NT2/D1 (cell line): Measurements from ENCODE around the gene RDH11.
"Not testable (repeated sequence)": the region's sequence is repeated elsewhere in the genome, so short reads cannot be mapped to it uniquely, and the experiment has no call there.

Experiments
- DNase-seq: peaks from one replicate; pipeline ENCODE4 v3.0.0-alpha.2; 2011; ENCODE audit warnings: low read depth, low spot score
- H3K27me3 ChIP-seq: 2 replicates; pipeline ENCODE4 v1.6.0; 2011; ENCODE audit warnings: mild to moderate bottlenecking; ENCODE audit not compliant: insufficient read length, insufficient read depth
- H3K36me3 ChIP-seq: 2 replicates; pipeline ENCODE4 v1.6.1; 2011; ENCODE audit warnings: mild to moderate bottlenecking, low read length, mixed read lengths; ENCODE audit not compliant: insufficient read depth, insufficient read length
- H3K4me1 ChIP-seq: 2 replicates; pipeline ENCODE4 v1.5.1; 2011; ENCODE audit not compliant: insufficient read depth, insufficient read length
- H3K4me3 ChIP-seq: 2 replicates; pipeline ENCODE4 v1.5.1; 2011; ENCODE audit warnings: low read depth; ENCODE audit not compliant: insufficient read length
- H3K9ac ChIP-seq: 2 replicates; pipeline ENCODE4 v1.6.0; 2011; ENCODE audit warnings: low read depth; ENCODE audit not compliant: insufficient read length
- H3K9me3 ChIP-seq: 2 replicates; pipeline ENCODE4 v1.5.1; 2011; ENCODE audit warnings: mild to moderate bottlenecking, low read length; ENCODE audit not compliant: insufficient read depth
- SUZ12 ChIP-seq: IDR thresholded peaks from 2 replicates; pipeline ENCODE4 v1.6.1; 2011; ENCODE audit not compliant: insufficient read length, insufficient read depth; ENCODE audit errors: extremely low read depth
- YY1 ChIP-seq: IDR thresholded peaks from 2 replicates; pipeline ENCODE4 v1.6.1; 2011; ENCODE audit not compliant: insufficient read length, insufficient read depth
- ZNF274 ChIP-seq: IDR thresholded peaks from 2 replicates; pipeline ENCODE4 v1.6.1; 2011; ENCODE audit warnings: mild to moderate bottlenecking, low read depth, low read length

RDH11 gene

GRCh38 chr14:67719866-67720265, 24.3 kb upstream of the RDH11 start:
- H3K9ac ChIP-seq = no peak overlapping the region
- H3K36me3 ChIP-seq = no peaks in the 10 kb centered on the region
- no peaks in the 10 kb centered on the region for H3K9me3 ChIP-seq
- no peak for TF ChIP-seq ZNF274
- TF ChIP-seq SUZ12 = no peak
- TF ChIP-seq YY1 = no peak
- no peaks in the 10 kb centered on the region for H3K4me1 ChIP-seq
- no peaks in the 10 kb centered on the region for H3K27me3 ChIP-seq
- DNase-seq = no peak
- no peak overlapping the region for H3K4me3 ChIP-seq

DNA sequence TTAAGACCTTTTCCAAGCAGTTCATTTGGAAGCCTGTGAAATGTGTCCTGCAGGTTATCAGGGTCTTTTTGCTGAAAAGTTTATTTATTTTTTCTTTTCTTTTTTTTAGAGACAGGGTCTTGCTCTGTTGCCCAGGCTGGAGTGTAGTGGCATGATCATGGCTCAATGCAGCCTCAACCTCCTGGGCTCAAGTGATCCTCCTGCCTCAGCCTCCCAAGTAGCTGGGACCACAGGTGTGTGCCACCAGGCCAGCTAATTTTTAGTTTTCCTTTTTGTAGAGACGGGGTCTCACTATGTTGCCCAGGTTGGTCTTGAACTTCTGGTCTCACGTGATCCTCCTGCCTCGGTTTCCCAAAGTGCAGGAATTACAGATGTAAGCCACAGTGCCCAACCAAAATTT, 23.8 kb upstream of the RDH11 start:
- DNase-seq, H3K9ac ChIP-seq, H3K4me3 ChIP-seq, H3K9me3 ChIP-seq, H3K4me1 ChIP-seq, H3K27me3 ChIP-seq, H3K36me3 ChIP-seq: not testable (repeated sequence)

DNA sequence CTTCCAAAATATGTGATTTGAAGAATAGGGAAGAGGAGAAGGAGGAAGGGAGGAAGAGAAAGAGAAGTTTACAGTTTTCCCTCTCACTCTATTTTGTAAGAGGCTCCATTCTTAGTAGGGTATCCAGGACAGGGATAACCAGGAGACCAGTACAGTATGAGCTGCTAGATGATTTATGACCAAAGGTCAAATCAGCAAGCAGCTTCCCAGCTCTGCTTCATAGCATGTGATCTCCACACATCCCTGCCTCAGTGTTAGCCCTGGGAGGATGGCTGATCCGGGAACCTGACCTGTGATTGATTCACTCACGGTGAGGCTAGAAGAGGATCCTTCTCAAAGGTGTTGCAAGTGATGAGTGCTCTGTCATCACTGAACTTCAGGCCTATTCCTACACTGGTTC, 22.7 kb upstream of the RDH11 start:
- DNase-seq = no peak
- Histone ChIP-seq H3K4me3 (no peak overlapping the region), H3K27me3 (no peaks in the 10 kb centered on the region), H3K9me3 (no peaks in the 10 kb centered on the region), H3K4me1 (no peaks in the 10 kb centered on the region), H3K9ac (no peak overlapping the region), H3K36me3 (no peaks in the 10 kb centered on the region)
- no peak for TF ChIP-seq ZNF274

DNA sequence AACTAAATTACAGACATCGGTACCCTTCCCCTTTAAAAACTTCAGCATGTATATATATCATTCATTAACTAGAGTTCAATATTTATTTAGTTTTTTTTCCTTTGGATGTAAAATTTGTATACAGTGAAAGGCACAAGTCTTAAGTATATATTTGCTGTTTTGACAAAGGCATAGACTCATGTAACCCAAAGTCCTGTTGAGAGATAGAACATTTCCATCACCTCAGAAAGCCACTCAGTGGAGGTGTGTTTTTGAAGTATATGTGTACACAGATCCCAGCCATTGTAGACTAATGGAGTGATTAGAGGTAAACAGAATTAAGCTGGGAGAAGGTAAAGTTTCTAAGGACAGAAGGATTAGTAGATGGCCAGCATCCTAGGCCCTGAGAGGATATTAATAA, 21.5 kb upstream of the RDH11 start:
- no peak for TF ChIP-seq YY1
- no peak for TF ChIP-seq SUZ12
- TF ChIP-seq ZNF274 = no peak

DNA sequence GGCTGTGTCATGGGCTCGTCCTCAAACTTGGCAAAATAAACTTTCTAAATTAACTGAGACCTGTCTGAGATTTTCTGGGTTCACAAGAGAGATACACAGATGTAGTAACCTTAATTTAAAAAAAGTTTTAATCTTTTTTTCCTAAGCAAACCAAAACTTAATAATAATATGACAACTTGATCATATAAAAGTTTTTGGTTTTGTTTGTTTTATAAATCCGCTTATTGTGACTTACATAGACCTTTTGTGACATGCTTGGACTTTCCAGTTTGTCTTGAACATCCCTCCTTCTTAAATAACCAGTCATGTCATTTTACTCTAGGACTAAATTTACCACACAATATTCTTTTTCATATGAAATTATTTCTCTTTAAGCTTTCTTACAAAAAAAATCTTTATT, 14.6 kb upstream of the RDH11 start:
- H3K27me3 ChIP-seq = no peaks in the 10 kb centered on the region
- H3K4me3 ChIP-seq = no peak overlapping the region
- peaks cover 46% of the 10 kb centered on the region for H3K9me3 ChIP-seq
- H3K9ac ChIP-seq = no peak overlapping the region
- no peak for TF ChIP-seq ZNF274
- TF ChIP-seq YY1 = no peak
- no peak for TF ChIP-seq SUZ12
- no peak for DNase-seq
- no peaks in the 10 kb centered on the region for H3K4me1 ChIP-seq
- H3K36me3 ChIP-seq = no peaks in the 10 kb centered on the region

More for the DNA sequence above, 21.5 kb upstream of the RDH11 start:
- no peak overlapping the region for H3K4me3 ChIP-seq
- H3K4me1 ChIP-seq = no peaks in the 10 kb centered on the region
- DNase-seq = no peak
- no peaks in the 10 kb centered on the region for H3K36me3 ChIP-seq
- no peak overlapping the region for H3K9ac ChIP-seq
- 0 out of 2 replicates have a peak, but pooled peaks cover 2% of the 10 kb centered on the region for H3K9me3 ChIP-seq
- H3K27me3 ChIP-seq = no peaks in the 10 kb centered on the region

DNA sequence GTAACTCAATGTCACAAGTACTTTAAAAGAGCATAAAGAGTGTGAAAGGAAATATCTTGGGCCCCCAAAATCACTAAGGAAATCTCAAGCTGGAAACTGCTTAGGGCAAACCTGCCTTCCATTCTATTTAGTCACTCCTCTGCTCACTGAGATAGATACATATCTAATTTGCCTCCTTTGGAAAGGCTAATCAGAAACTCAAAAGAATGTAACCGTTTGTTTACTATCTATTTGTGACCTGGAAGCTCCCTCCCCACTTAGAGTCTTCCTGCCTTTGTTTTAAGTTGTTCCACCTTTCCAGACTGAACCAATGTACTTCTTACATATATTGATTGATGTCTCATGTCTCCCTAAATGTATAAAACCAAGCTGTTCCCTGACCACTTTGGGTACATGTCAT, 14.2 kb upstream of the RDH11 start:
- not testable (repeated sequence) for H3K4me1 ChIP-seq, H3K4me3 ChIP-seq
- H3K9me3 ChIP-seq = peaks cover 46% of the 10 kb centered on the region

DNA sequence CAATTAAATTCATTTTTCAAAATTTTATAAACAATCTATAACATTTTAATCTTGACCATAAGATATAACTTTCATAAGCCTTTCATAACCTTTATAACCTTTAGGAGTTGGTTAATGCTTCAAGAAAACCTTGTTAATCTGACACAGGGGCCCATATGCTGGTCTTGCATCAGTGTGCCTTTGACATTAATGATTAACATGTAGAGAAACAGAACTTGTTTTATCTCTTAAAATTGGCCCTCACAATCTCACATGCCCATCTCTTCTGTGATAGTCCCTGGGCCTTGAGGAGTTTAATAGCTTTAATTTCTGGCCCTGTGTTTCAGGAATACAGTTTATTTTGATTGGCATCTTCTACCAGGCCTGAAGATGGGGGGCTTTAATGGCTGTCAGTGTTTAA, 13.8 kb upstream of the RDH11 start:
- peaks cover 46% of the 10 kb centered on the region for H3K9me3 ChIP-seq
- H3K27me3 ChIP-seq, H3K36me3 ChIP-seq, H3K9ac ChIP-seq, DNase-seq, H3K4me1 ChIP-seq, H3K4me3 ChIP-seq: not testable (repeated sequence)

More for the DNA sequence above, 14.2 kb upstream of the RDH11 start:
- H3K9ac ChIP-seq, DNase-seq, H3K27me3 ChIP-seq, H3K36me3 ChIP-seq: not testable (repeated sequence)

DNA sequence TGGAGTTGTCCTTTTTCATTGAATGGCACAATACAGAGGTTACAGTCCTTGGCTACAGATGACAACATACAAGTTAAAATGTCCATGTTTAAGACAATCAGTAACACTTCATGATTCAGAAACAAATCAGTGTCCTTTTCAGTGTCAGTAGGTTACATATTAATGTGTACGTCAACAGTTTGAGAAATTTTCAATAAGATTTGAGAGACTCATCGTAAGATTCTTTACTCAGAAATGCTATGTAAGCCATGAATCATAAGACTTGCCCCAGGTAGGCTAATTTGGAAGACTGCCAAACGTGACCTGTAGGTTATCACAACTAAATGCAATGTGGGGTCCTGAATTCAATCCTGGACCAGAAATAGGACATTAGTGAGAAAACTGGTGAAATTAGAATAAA, 9.6 kb upstream of the RDH11 start:
- no peak for DNase-seq
- H3K4me3 ChIP-seq = no peak overlapping the region
- H3K27me3 ChIP-seq = no peaks in the 10 kb centered on the region
- H3K9ac ChIP-seq = no peak overlapping the region
- TF ChIP-seq SUZ12 (no peak), YY1 (no peak), ZNF274 (no peak)
- no peaks in the 10 kb centered on the region for H3K36me3 ChIP-seq
- no peaks in the 10 kb centered on the region for H3K4me1 ChIP-seq
- peaks cover 27% of the 10 kb centered on the region for H3K9me3 ChIP-seq
